Uterus (tissue), 2 donors: ENCODE measurements around the gene MYOC.

Source experiments
- POLR2A ChIP-seq, 2 donors: fragments of 450-650 bp; IDR thresholded peaks; one replicate each; pipeline ENCODE4 v1.6.1; 2016; ENCODE audit warnings: antibody characterized with exemption in 2 of 2, mild to moderate bottlenecking in 1 of 2, moderate library complexity in 1 of 2
- TF ChIP-seq, protein P1 (sequence below), 4 experiments: fragments of 200-600 bp in 2 of 4; fragments of 450-650 bp in 2 of 4; sonication (generic) in 2 of 4; IDR thresholded peaks; one replicate each; pipeline ENCODE4 v1.5.1; 2016 to 2019; ENCODE audit warnings: antibody characterized with exemption in 4 of 4, mild to moderate bottlenecking in 2 of 4, moderate library complexity in 1 of 4

DNA sequence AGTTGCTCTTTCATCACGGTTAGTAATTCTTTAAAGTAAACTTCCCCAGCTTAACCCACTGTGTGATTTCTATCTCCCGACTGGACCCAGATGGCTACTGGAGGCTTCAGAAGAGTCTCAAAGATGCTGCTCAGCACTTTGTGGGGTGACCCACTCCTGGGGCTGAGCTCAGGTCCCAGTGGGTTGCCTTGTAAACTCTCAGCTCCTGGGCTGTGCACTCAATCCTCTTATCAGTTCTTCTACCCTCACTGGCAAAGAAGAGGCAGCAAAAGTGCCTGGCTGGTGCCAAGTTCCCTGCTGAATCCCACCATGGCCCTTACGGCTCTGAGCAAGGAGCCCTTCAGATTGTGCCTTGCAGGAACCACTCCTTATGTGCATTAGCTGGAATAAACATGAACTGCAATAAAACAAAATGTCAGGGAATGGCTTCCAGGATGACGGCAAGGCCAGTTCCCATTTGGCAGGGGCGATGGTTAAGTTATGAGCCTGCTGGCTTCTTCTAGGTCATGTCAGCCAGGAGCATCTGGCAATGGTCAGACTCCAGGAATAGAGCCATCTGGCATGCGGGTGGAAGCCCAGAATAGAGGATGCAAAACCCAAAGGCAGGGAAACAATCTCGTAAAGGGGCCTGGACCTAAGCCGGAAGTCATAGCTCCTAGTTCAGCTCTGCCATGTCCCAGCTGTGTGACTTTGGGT is 6.8 kb downstream of the MYOC start:
- TF ChIP-seq, protein P1, sequence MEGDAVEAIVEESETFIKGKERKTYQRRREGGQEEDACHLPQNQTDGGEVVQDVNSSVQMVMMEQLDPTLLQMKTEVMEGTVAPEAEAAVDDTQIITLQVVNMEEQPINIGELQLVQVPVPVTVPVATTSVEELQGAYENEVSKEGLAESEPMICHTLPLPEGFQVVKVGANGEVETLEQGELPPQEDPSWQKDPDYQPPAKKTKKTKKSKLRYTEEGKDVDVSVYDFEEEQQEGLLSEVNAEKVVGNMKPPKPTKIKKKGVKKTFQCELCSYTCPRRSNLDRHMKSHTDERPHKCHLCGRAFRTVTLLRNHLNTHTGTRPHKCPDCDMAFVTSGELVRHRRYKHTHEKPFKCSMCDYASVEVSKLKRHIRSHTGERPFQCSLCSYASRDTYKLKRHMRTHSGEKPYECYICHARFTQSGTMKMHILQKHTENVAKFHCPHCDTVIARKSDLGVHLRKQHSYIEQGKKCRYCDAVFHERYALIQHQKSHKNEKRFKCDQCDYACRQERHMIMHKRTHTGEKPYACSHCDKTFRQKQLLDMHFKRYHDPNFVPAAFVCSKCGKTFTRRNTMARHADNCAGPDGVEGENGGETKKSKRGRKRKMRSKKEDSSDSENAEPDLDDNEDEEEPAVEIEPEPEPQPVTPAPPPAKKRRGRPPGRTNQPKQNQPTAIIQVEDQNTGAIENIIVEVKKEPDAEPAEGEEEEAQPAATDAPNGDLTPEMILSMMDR (IDR thresholded peaks at IDR 0.05): no peak
- TF ChIP-seq POLR2A (IDR thresholded peaks at IDR 0.05): no peak
